Esophagus (tissue), 2 donors: ENCODE results near the gene GPR39. TPM values are rescaled to one million over a fixed set of nuclear protein-coding genes. Genes with fewer than 3 reads are reported as not detected.

Experiments
- H3K27ac ChIP-seq, 2 donors: one replicate each; pipeline ENCODE4 v1.5.1; 2013; ENCODE audit warnings: low read depth in 2 of 2, mild to moderate bottlenecking in 2 of 2, inconsistent platforms in 1 of 2, low read length in 1 of 2, moderate library complexity in 1 of 2
- H3K27me3 ChIP-seq, 2 donors: one replicate each; pipeline ENCODE4 v1.6.1; 2013; ENCODE audit warnings: low read length in 2 of 2, control low read depth in 1 of 2, mild to moderate bottlenecking in 1 of 2; ENCODE audit not compliant: insufficient read depth in 2 of 2, control insufficient read depth in 1 of 2
- H3K36me3 ChIP-seq, 2 donors: one replicate each; pipeline ENCODE4 v1.6.1; 2013; ENCODE audit warnings: low read length in 1 of 2; ENCODE audit not compliant: control insufficient read depth in 2 of 2, insufficient read depth in 2 of 2
- H3K4me1 ChIP-seq, 2 donors: one replicate each; pipeline ENCODE4 v1.6.1; 2013; ENCODE audit warnings: low read length in 1 of 2; ENCODE audit not compliant: control insufficient read depth in 2 of 2, insufficient read depth in 2 of 2
- H3K4me3 ChIP-seq, 2 donors: one replicate each; pipeline ENCODE4 v1.5.1; 2013; ENCODE audit warnings: low read length in 2 of 2, mild to moderate bottlenecking in 2 of 2, low read depth in 1 of 2, moderate library complexity in 1 of 2
- H3K9me3 ChIP-seq, 2 donors: one replicate each; pipeline ENCODE4 v1.6.1; 2013; ENCODE audit warnings: mild to moderate bottlenecking in 2 of 2, low read depth in 1 of 2, low read length in 1 of 2, moderate library complexity in 1 of 2; ENCODE audit not compliant: control insufficient read depth in 2 of 2, insufficient read depth in 1 of 2
- WGBS, 2 donors: extraction: QIAGEN DNeasy Blood & Tissue Kit; methylation state at CpG; one replicate each; pipeline ENCODE4 v1.1.7; 2013; 5-methylcytosine and 5-hydroxymethylcytosine counted together
- polyA plus RNA-seq, 2 donors: library from polyadenylated mRNA; stranded (reverse); fragments of 200-250 nt; gene quantifications; one replicate each; pipeline ENCODE4 v1.2.3, GENCODE V29; 2013
- donor health status: healthy with polysubstance abuse.
- donor health status: Bipolar disorder and iron deficiency.

GPR39 gene
- polyA plus RNA-seq, 2 donors, result 0.65 to 0.93 TPM

DNA sequence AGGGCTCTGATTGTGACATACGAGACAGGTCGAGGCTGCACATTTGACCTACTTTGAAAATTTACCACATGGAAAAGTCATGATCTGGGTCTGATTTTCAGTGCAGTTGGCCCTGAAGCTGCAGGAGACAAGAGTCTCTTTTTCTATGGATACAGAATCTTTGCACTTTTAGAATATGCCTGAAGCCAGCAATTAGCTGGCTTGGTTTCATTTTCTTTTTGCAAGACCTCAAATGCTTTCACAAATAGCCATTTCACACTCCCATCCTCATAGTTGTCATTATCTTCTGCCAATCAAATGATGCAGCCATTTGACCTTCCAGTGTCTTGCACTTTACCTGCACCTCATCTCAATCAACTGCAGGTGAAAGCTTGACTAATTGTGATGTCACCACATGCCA, 59.0 kb downstream of the GPR39 start:
- no peaks in the 10 kb centered on the region for H3K27me3 ChIP-seq
- peaks cover 0 to 10% of the 10 kb centered on the region in 2 donors for H3K9me3 ChIP-seq
- H3K27ac ChIP-seq, result no peak overlapping the region
- H3K4me3 ChIP-seq, result no peak overlapping the region
- H3K36me3 ChIP-seq, result no peaks in the 10 kb centered on the region
- no peaks in the 10 kb centered on the region for H3K4me1 ChIP-seq
- WGBS, 2 donors, result 91 to 93% methylated on average over 2 of the region's 2 CpGs

DNA sequence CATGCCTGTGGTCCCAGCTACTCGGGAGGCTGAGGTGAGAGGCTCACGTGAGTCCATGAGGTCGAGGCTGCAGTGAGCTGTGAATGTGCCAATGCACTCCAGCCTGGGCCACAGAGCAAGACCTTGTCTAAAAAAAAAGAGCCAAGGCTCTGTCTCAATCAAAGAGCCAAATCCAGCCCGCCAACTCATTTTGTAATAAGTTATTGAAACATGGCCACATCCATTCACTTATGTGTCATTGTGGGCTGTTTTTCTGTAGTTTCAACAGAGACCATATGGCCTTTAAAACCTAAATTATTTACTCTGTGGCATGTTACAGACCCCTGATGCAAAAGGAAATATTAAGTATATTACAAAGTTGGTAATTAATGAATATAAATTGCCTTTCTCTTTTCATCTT, 60.8 kb downstream of the GPR39 start:
- Histone ChIP-seq H3K27me3 (no peaks in the 10 kb centered on the region), H3K9me3 (peaks cover 0 to 2% of the 10 kb centered on the region in 2 donors), H3K4me1 (no peaks in the 10 kb centered on the region), H3K36me3 (no peaks in the 10 kb centered on the region), H3K4me3 (no peak overlapping the region), H3K27ac (no peak overlapping the region)
- 76 to 80% methylated on average over 4 of the region's 4 CpGs for WGBS, 2 donors

DNA sequence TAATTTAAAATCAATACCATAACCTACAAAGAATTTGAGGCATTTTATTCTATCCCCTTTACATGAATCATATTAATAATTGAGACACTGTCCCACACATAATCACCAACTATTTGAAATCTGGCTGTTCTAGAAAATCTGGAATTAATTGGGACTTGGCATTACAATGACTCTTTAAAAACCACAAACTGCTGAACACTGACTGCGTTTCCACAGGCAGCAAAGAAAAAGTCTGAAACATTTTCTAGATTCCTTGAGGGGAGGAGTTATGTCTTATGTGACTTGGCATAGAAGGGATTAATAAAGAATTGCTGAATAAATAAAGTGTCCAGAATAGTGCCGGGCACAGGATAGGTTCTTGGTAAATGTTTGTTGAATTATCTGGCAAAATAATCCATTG, 61.4 kb downstream of the GPR39 start:
- H3K27me3 ChIP-seq, result no peaks in the 10 kb centered on the region
- no peaks in the 10 kb centered on the region for H3K36me3 ChIP-seq
- 27 to 43% methylated on average over 2 of the region's 2 CpGs for WGBS, 2 donors
- H3K4me1 ChIP-seq, result no peaks in the 10 kb centered on the region
- H3K4me3 ChIP-seq, result no peak overlapping the region
- peaks cover 0 to 2% of the 10 kb centered on the region in 2 donors for H3K9me3 ChIP-seq
- no peak overlapping the region for H3K27ac ChIP-seq

DNA sequence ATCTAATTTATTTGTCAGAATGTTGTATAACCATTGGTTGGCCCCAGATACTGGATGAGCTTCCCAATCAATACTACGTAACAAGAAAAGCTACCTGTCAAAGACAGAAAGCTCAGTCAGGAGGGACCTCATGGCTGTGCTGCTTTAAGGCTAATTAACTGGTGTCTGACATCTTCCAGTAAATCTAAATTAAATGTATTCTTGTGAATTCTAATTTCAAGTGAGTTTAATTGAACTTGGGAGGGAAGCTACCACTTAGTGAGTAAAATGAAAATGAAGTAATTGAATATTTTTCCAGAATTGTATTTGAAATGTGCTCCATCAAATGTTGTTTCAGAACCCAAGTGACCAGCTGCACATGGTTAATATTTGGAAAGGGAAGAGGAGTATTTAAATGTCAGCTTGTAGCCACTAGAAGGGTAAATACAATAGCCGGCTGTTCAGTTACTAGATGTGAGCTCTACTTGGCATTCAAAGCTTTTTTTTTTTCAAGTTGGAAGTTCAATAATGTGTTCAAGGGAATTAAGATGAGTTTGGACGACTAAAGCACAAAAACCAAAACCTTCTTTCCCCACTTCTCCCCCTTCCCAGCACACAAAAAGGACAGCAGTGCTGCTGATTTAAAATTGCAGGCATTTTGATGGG, 62.0 kb downstream of the GPR39 start:
- Histone ChIP-seq H3K27ac (no peak overlapping the region), H3K9me3 (peaks cover 0 to 2% of the 10 kb centered on the region in 2 donors)
- 53 to 62% methylated on average over 3 of the region's 3 CpGs for WGBS, 2 donors

DNA sequence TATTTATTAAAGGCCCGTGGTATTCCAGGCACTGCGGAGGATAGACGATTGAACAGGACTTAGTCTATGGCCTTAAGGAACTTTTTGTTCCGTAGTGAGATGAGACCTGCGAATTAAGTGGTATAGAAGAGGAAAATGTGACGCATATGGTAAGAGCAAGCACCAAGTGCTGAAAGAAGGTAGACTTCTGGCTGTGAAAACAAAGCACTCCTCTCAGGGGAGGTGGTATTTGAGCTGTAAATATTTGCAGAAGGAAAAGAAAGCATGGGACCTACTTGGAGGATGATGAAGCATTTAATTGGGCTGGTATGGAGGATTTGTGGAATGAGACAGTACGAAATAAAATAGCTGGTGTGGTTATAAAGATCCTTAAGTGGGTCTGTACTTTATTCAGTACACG, 62.5 kb downstream of the GPR39 start:
- Histone ChIP-seq H3K4me1 (no peaks in the 10 kb centered on the region), H3K9me3 (peaks cover 0 to 1% of the 10 kb centered on the region in 2 donors), H3K4me3 (no peak overlapping the region), H3K27ac (no peak overlapping the region), H3K27me3 (no peaks in the 10 kb centered on the region), H3K36me3 (no peaks in the 10 kb centered on the region)
- 75 to 79% methylated on average over 8 of the region's 8 CpGs for WGBS, 2 donors

More for the DNA sequence above, 62.0 kb downstream of the GPR39 start:
- Histone ChIP-seq H3K4me3 (no peak overlapping the region), H3K27me3 (no peaks in the 10 kb centered on the region), H3K36me3 (no peaks in the 10 kb centered on the region), H3K4me1 (no peaks in the 10 kb centered on the region)

DNA sequence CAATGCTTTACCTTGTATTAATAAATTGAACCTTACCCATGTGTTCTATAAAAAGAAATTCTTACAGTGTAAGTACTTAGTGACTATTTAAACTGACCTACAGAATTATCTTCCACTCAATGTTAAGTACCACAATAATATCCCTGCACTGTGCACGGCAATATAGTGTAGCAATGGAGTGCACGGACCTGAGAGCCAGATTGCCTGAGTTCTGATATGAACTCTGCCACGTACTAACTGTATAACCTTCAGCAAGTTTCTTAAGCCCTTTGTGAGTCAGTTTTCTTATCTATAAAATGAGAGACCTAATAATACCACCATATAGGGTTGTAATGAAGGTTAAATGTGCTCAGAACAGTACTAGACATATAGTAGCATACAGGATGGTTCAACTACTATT, 66.2 kb downstream of the GPR39 start:
- Histone ChIP-seq H3K4me3 (no peak overlapping the region), H3K27me3 (no peaks in the 10 kb centered on the region), H3K9me3 (no peaks in the 10 kb centered on the region), H3K4me1 (no peaks in the 10 kb centered on the region), H3K27ac (no peak overlapping the region), H3K36me3 (no peaks in the 10 kb centered on the region)
- 84 to 86% methylated on average over 3 of the region's 3 CpGs for WGBS, 2 donors

DNA sequence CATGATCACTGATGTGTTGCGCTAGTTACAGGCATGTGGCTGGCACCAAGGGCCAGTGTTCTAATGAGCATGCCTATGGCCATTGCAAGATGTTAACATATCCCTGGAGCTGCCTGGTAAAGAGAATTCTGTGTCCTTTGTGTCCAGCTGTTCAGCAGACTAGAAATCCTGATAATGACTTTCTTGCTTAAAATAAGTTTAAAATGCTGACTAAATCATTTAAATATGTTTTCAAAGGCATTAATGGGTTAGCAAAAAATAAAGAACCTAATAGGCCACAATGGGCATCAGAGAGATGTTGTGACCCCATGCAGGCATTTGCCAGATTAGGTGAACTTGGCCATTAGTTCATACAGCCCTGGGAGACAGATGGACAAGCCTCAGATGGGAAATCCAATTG, 67.5 kb downstream of the GPR39 start:
- Histone ChIP-seq H3K9me3 (peaks cover 0 to 3% of the 10 kb centered on the region in 2 donors), H3K4me3 (no peak overlapping the region), H3K4me1 (no peaks in the 10 kb centered on the region), H3K27me3 (no peaks in the 10 kb centered on the region), H3K27ac (no peak overlapping the region), H3K36me3 (no peaks in the 10 kb centered on the region)
- 96 to 99% methylated on average over 1 of the region's 1 CpG for WGBS, 2 donors

DNA sequence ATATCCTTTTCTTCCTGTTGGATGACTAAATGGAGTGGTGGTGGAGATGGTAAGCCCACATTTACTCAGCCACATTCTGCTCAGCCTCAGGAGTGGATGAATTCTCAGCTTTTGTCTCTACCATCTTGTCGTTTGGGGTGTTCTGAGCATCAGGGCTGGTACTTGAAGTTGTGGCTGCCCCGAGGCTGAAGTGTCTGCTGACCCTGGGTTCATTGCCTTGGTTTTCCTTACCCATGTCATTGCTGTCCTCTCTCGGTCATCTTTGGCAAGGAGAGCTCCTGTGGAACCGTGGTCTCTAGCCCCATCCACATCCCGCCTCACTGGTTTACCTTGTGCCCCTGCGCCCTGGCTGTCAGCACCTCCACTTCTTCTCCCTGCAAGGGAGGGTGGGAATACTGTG, 71.9 kb downstream of the GPR39 start:
- Histone ChIP-seq H3K4me3 (no peak overlapping the region), H3K4me1 (no peaks in the 10 kb centered on the region), H3K9me3 (peaks cover 0 to 3% of the 10 kb centered on the region in 2 donors), H3K36me3 (no peaks in the 10 kb centered on the region), H3K27ac (no peak overlapping the region), H3K27me3 (no peaks in the 10 kb centered on the region)
- 84 to 94% methylated on average over 6 of the region's 6 CpGs for WGBS, 2 donors

DNA sequence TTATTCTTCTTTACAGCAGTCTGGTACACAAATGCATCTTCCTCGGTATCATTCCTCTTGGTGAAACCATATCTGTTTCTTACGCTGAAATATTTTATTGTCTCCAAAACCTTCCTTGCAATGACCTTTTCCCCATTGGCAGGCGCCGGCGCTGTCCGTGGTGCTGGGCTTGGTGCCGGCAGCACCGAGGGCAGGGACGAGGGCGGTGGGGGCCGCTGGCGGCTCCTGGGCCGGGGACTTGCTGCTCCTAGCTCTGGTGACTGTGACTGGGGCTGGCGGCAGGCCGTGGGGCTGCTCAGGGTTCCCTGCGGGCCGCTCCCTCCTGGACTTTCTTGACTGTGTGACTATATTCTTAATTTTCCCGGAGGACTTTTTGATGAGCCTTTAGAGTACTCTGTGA, 72.5 kb downstream of the GPR39 start:
- Histone ChIP-seq H3K4me3 (no peak overlapping the region), H3K27ac (no peak overlapping the region), H3K4me1 (no peaks in the 10 kb centered on the region), H3K27me3 (no peaks in the 10 kb centered on the region), H3K9me3 (peaks cover 0 to 3% of the 10 kb centered on the region in 2 donors), H3K36me3 (no peaks in the 10 kb centered on the region)
- 21 to 25% methylated on average over 18 of the region's 18 CpGs for WGBS, 2 donors

DNA sequence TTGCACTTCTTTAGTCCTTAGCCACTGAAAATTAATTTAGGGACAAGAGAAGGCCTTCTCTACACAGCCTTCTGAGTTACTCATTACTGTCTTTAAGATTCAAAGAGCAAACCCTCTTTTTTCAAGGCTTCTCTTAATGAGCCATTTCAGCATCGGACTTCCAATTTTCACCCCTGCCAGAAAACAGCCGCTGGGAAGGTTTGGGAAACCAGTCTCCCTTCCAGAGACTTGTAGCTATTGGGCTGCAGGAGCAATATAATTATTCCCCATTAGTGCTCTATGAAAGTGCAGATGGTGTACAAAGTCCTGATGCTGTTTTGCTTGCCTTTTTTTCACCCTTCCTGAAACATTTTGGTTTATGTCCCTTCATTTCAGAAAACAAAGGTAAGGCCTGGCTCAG, 79.3 kb downstream of the GPR39 start:
- 87 to 94% methylated on average over 2 of the region's 2 CpGs for WGBS, 2 donors
- H3K4me1 ChIP-seq, result no peaks in the 10 kb centered on the region
- no peaks in the 10 kb centered on the region for H3K36me3 ChIP-seq
- H3K27me3 ChIP-seq, result no peaks in the 10 kb centered on the region
- H3K9me3 ChIP-seq, result no peaks in the 10 kb centered on the region
- no peak overlapping the region for H3K4me3 ChIP-seq
- no peak overlapping the region for H3K27ac ChIP-seq
